Smooth muscle cell (in vitro differentiated cells): ENCODE results near the gene RAB25. TPM values are rescaled to one million over a fixed set of nuclear protein-coding genes. Genes with fewer than 3 reads are reported as not detected.
A peak's percentile ranks its signal among the peaks of the same experiment; 100 is the strongest.

Experiments
- DNase-seq: peaks from one replicate; lab custom pipeline; 2025; ENCODE audit not compliant: unreplicated experiment; lab: John Stamatoyannopoulos, UW
- H2AFZ ChIP-seq: fragments of 200-600 bp; sonication (generic); 2 replicates; pipeline ENCODE4 v1.6.0; 2016; ENCODE audit warnings: antibody characterized with exemption, low read depth, mild to moderate bottlenecking
- H3F3A ChIP-seq: fragments of 200-600 bp; sonication (generic); 2 replicates; pipeline ENCODE4 v1.6.0; 2017; ENCODE audit warnings: antibody characterized with exemption, low read depth
- H3K27ac ChIP-seq: fragments of 200-600 bp; sonication (generic); 2 replicates; pipeline ENCODE4 v1.5.1; 2016; ENCODE audit warnings: low read depth, mild to moderate bottlenecking
- H3K27me3 ChIP-seq: fragments of 200-600 bp; sonication (generic); 2 replicates; pipeline ENCODE4 v1.6.1; 2016; ENCODE audit warnings: low read depth, mild to moderate bottlenecking
- H3K36me3 ChIP-seq: fragments of 200-600 bp; sonication (generic); 2 replicates; pipeline ENCODE4 v1.5.1; 2016; ENCODE audit warnings: low read depth
- H3K4me1 ChIP-seq: fragments of 200-600 bp; sonication (generic); 2 replicates; pipeline ENCODE4 v1.5.1; 2016; ENCODE audit warnings: low read depth
- H3K4me2 ChIP-seq: fragments of 200-600 bp; sonication (generic); 2 replicates; pipeline ENCODE4 v1.6.0; 2016; ENCODE audit warnings: mild to moderate bottlenecking
- H3K4me3 ChIP-seq: fragments of 200-600 bp; sonication (generic); 2 replicates; pipeline ENCODE4 v1.5.1; 2016; ENCODE audit warnings: mild to moderate bottlenecking
- H3K79me2 ChIP-seq: fragments of 200-600 bp; sonication (generic); 2 replicates; pipeline ENCODE4 v1.6.0; 2016; ENCODE audit warnings: low read depth, mild to moderate bottlenecking
- H3K9ac ChIP-seq: fragments of 200-600 bp; sonication (generic); 2 replicates; pipeline ENCODE4 v1.6.0; 2016; ENCODE audit warnings: low read depth
- H3K9me3 ChIP-seq: fragments of 200-600 bp; sonication (generic); replicated peaks from 2 replicates; pipeline ENCODE4 v1.5.1; 2016; ENCODE audit warnings: low read depth
- H4K20me1 ChIP-seq: fragments of 200-600 bp; sonication (generic); 2 replicates; pipeline ENCODE4 v1.6.0; 2016; ENCODE audit warnings: low read depth
- CTCF ChIP-seq: fragments of 200-600 bp; sonication (generic); IDR thresholded peaks from 2 replicates; pipeline ENCODE4 v1.5.1; 2017; ENCODE audit warnings: borderline replicate concordance, mild to moderate bottlenecking, antibody characterized with exemption; ENCODE audit not compliant: insufficient read depth, poor library complexity, severe bottlenecking
- WGBS: methylation state at CpG from one replicate; pipeline ENCODE4 v1.1.7; 2016; ENCODE audit warnings: low lambda C conversion rate; 5-methylcytosine and 5-hydroxymethylcytosine counted together
- polyA plus RNA-seq: library from polyadenylated mRNA; unstranded; fragments of >200 nt; fragmentation: Nextera tagmentation; extraction: Ambion mirVana; gene quantifications from 2 replicates; pipeline ENCODE4 v1.2.1, GENCODE V29; 2016
- total RNA-seq: library from RNA; depleted of rRNA; stranded (reverse); fragments of >200 nt; gene quantifications from 2 replicates; pipeline ENCODE4 v1.2.3, GENCODE V29; 2014

Gene RAB25
- total and polyA plus RNA-seq, 2 experiments from 2014 or later, result 8.9 to 16.8 TPM

- H3K9ac ChIP-seq, result peak overlapping the region; percentile 78
- peaks cover 9% of the 10 kb centered on the region for H3K4me1 ChIP-seq
- DNase-seq, result no peak
- H3K27ac ChIP-seq, result peak overlapping the region; percentile 55
- peak overlapping the region; percentile 93 for H3K4me2 ChIP-seq
- H3K9me3 ChIP-seq, result no peaks in the 10 kb centered on the region
- peaks cover 51% of the 10 kb centered on the region for H3K79me2 ChIP-seq
- H3K4me3 ChIP-seq, result peak overlapping the region; percentile 70
- peaks cover 29% of the 10 kb centered on the region for H4K20me1 ChIP-seq
- peaks cover 9% of the 10 kb centered on the region for H3F3A ChIP-seq
- H3K36me3 ChIP-seq, result peaks cover 4% of the 10 kb centered on the region
- H2AFZ ChIP-seq, result no peak overlapping the region
- WGBS, result 67% methylated on average over 8 of the region's 8 CpGs
- H3K27me3 ChIP-seq, result no peaks in the 10 kb centered on the region
- TF ChIP-seq CTCF, result no peak
Measured at GRCh38 chr1:156019946-156020292, 41.0 kb upstream of the RAB25 start.

- Histone ChIP-seq H3K27me3 (no peaks in the 10 kb centered on the region), H3K79me2 (peaks cover 49% of the 10 kb centered on the region), H3K9ac (peak within 1 kb of the TSS; percentile 78), H3K4me3 (peak within 1 kb of the TSS; percentile 70), H3K4me2 (peak within 1 kb of the TSS; percentile 93), H3K36me3 (peaks cover 4% of the 10 kb centered on the region), H3K4me1 (peaks cover 9% of the 10 kb centered on the region), H3K27ac (peak within 1 kb of the TSS; percentile 55), H3K9me3 (no peaks in the 10 kb centered on the region), H4K20me1 (peaks cover 26% of the 10 kb centered on the region), H2AFZ (peak within 1 kb of the TSS; percentile 88), H3F3A (peaks cover 9% of the 10 kb centered on the region)
- TF ChIP-seq CTCF, result no peak
- peak; percentile 33 for DNase-seq
- WGBS, result under 1% methylated on average over 37 of the region's 45 CpGs
Measured at GRCh38 chr1:156020293-156021092, 40.5 kb upstream of the RAB25 start, which contains the start of gene SSR2. Gene SSR2, minus strand, starts transcription at chr1:156020951. Its CDS starts 784 bp downstream, at chr1:156020167.

GRCh38 chr1:156021093-156021428 is 39.9 kb upstream of the RAB25 start:
- no peaks in the 10 kb centered on the region for H3K36me3 ChIP-seq
- H2AFZ ChIP-seq, result peak overlapping the region; percentile 88
- H3K9me3 ChIP-seq, result no peaks in the 10 kb centered on the region
- peaks cover 9% of the 10 kb centered on the region for H3K4me1 ChIP-seq
- peaks cover 47% of the 10 kb centered on the region for H3K79me2 ChIP-seq
- DNase-seq, result no peak
- WGBS, result 19% methylated on average over 4 of the region's 4 CpGs
- no peaks in the 10 kb centered on the region for H3K27me3 ChIP-seq
- peak overlapping the region; percentile 70 for H3K4me3 ChIP-seq
- peaks cover 9% of the 10 kb centered on the region for H3F3A ChIP-seq
- no peak overlapping the region for H3K9ac ChIP-seq
- peak overlapping the region; percentile 93 for H3K4me2 ChIP-seq
- no peak for TF ChIP-seq CTCF
- peaks cover 24% of the 10 kb centered on the region for H4K20me1 ChIP-seq
- H3K27ac ChIP-seq, result no peak overlapping the region

- no peak overlapping the region for H2AFZ ChIP-seq
- H3K27ac ChIP-seq, result no peak overlapping the region
Measured at GRCh38 chr1:156021954-156022353, 39.0 kb upstream of the RAB25 start.

More at GRCh38 chr1:156021954-156022353, 39.0 kb upstream of the RAB25 start:
- Histone ChIP-seq H4K20me1 (peaks cover 15% of the 10 kb centered on the region), H3K27me3 (no peaks in the 10 kb centered on the region), H3K4me3 (no peak overlapping the region), H3K36me3 (no peaks in the 10 kb centered on the region), H3F3A (peaks cover 9% of the 10 kb centered on the region), H3K4me1 (peaks cover 9% of the 10 kb centered on the region), H3K9ac (no peak overlapping the region), H3K4me2 (no peak overlapping the region), H3K79me2 (peaks cover 38% of the 10 kb centered on the region), H3K9me3 (no peaks in the 10 kb centered on the region)
- TF ChIP-seq CTCF, result no peak
- DNase-seq, result no peak
- 94% methylated on average over 2 of the region's 2 CpGs for WGBS
